HepG2 (cell line): ENCODE data around the gene GRHL1. TPM values are rescaled to one million over a fixed set of nuclear protein-coding genes. Genes with fewer than 3 reads are reported as not detected.

Source experiments
- AFF4 ChIP-seq: sonication (generic); formaldehyde crosslinking; IDR thresholded peaks from 2 replicates; pipeline ENCODE4 v1.4.0; 2020; ENCODE audit warnings: missing genetic modification reagents
- ATF7 ChIP-seq, 2 experiments: fragments of 450-650 bp in 1 of 2; sonication (generic) in 1 of 2; formaldehyde crosslinking in 1 of 2; IDR thresholded peaks; 2 replicates each; pipeline versions ENCODE4 v1.4.0 to v1.6.1; 2016 to 2020; ENCODE audit warnings: antibody characterized with exemption in 1 of 2, mild to moderate bottlenecking in 1 of 2, missing genetic modification reagents in 1 of 2
- DNMT3B ChIP-seq: conservative IDR thresholded peaks from 2 replicates; pipeline ENCODE4 v1.6.1; 2016; ENCODE audit warnings: missing biosample characterization, control low read depth
- FOXJ3 ChIP-seq: sonication (generic); formaldehyde crosslinking; IDR thresholded peaks from 2 replicates; pipeline ENCODE4 v1.4.0; 2020; ENCODE audit warnings: missing genetic modification reagents, mild to moderate bottlenecking, borderline replicate concordance
- HMG20A ChIP-seq: IDR thresholded peaks from 2 replicates; pipeline ENCODE4 v1.6.1; 2016; ENCODE audit warnings: borderline replicate concordance
- HMG20B ChIP-seq: conservative IDR thresholded peaks from 2 replicates; pipeline ENCODE4 v1.6.1; 2016; ENCODE audit warnings: missing genetic modification reagents, missing compliant biosample characterization
- IKZF1 ChIP-seq: fragments of 450-650 bp; IDR thresholded peaks from 2 replicates; pipeline ENCODE4 v1.7.1; 2016
- KLF11 ChIP-seq: IDR thresholded peaks from 2 replicates; pipeline ENCODE4 v1.6.1; 2016; ENCODE audit warnings: missing compliant biosample characterization
- NBN ChIP-seq: fragments of 450-650 bp; conservative IDR thresholded peaks from 2 replicates; pipeline ENCODE4 v1.6.1; 2017
- NFKB2 ChIP-seq: sonication (generic); formaldehyde crosslinking; IDR thresholded peaks from 2 replicates; pipeline ENCODE4 v1.4.0; 2020; ENCODE audit warnings: missing genetic modification reagents, borderline replicate concordance
- NFKBIZ ChIP-seq: IDR thresholded peaks from 2 replicates; pipeline ENCODE4 v1.6.1; 2018; ENCODE audit warnings: missing genetic modification reagents, missing compliant biosample characterization
- NONO ChIP-seq, 2 experiments: fragments of 450-650 bp in 1 of 2; sonication (generic) in 1 of 2; formaldehyde crosslinking in 1 of 2; IDR thresholded peaks in 1 of 2; conservative IDR thresholded peaks in 1 of 2; 2 replicates each; pipeline versions ENCODE4 v1.6.1 to v1.8.0; 2017 to 2022; ENCODE audit warnings: mild to moderate bottlenecking in 1 of 2, missing genetic modification reagents in 1 of 2, moderate library complexity in 1 of 2
- RFX5 ChIP-seq: IDR thresholded peaks from 2 replicates; pipeline ENCODE4 v1.6.1; 2011; ENCODE audit warnings: low read depth, low read length, improper control_type of control experiment
- RORA ChIP-seq: sonication (generic); formaldehyde crosslinking; IDR thresholded peaks from 2 replicates; pipeline ENCODE4 v1.5.0; 2020; ENCODE audit warnings: mild to moderate bottlenecking, missing genetic modification reagents, moderate library complexity
- RXRA ChIP-seq: sonication (generic); formaldehyde crosslinking; IDR thresholded peaks from 2 replicates; pipeline ENCODE4 v1.5.1; 2020; ENCODE audit warnings: missing genetic modification reagents
- SMARCE1 ChIP-seq: fragments of 450-650 bp; IDR thresholded peaks from 2 replicates; pipeline ENCODE4 v1.6.1; 2017; ENCODE audit warnings: borderline replicate concordance
- TEAD3 ChIP-seq: optimal IDR thresholded peaks from 2 replicates; pipeline ENCODE3; 2016; ENCODE audit warnings: borderline replicate concordance
- ZBTB38 ChIP-seq: sonication (generic); formaldehyde crosslinking; IDR thresholded peaks from 2 replicates; pipeline ENCODE4 v1.5.1; 2020; ENCODE audit warnings: mild to moderate bottlenecking, missing genetic modification reagents
- ZFP90 ChIP-seq: sonication (generic); formaldehyde crosslinking; IDR thresholded peaks from 2 replicates; pipeline ENCODE4 v1.8.0; 2022; ENCODE audit warnings: missing genetic modification reagents, mild to moderate bottlenecking, inconsistent platforms, borderline replicate concordance
- ZNF33A ChIP-seq: sonication (generic); formaldehyde crosslinking; IDR thresholded peaks from 2 replicates; pipeline ENCODE4 v1.5.1; 2020; ENCODE audit warnings: missing genetic modification reagents, mild to moderate bottlenecking, moderate library complexity, borderline replicate concordance
- ZNF343 ChIP-seq: sonication (generic); formaldehyde crosslinking; IDR thresholded peaks from 2 replicates; pipeline ENCODE4 v1.4.0; 2020; ENCODE audit warnings: mild to moderate bottlenecking, missing genetic modification reagents
- ZNF431 ChIP-seq: sonication (generic); formaldehyde crosslinking; IDR thresholded peaks from 2 replicates; pipeline ENCODE4 v1.9.0; 2022; ENCODE audit warnings: missing genetic modification reagents, low read depth, mild to moderate bottlenecking, borderline replicate concordance
- ZNF432 ChIP-seq: sonication (generic); formaldehyde crosslinking; IDR thresholded peaks from 2 replicates; pipeline ENCODE4 v1.5.0; 2020; ENCODE audit warnings: missing genetic modification reagents, mild to moderate bottlenecking, borderline replicate concordance
- ZNF44 ChIP-seq: sonication (generic); formaldehyde crosslinking; IDR thresholded peaks from 2 replicates; pipeline ENCODE4 v1.5.1; 2020; ENCODE audit warnings: mild to moderate bottlenecking, missing genetic modification reagents
- ZNF761 ChIP-seq: sonication (generic); formaldehyde crosslinking; conservative IDR thresholded peaks from 2 replicates; pipeline ENCODE4 v1.4.0; 2020; ENCODE audit warnings: mild to moderate bottlenecking, missing genetic modification reagents
- ZNF792 ChIP-seq: IDR thresholded peaks from 2 replicates; pipeline ENCODE4 v1.6.1; 2016
- ZSCAN22 ChIP-seq: sonication (generic); formaldehyde crosslinking; IDR thresholded peaks from 2 replicates; pipeline ENCODE4 v1.4.0; 2020; ENCODE audit warnings: mild to moderate bottlenecking, missing genetic modification reagents
- polyA plus RNA-seq, 8 experiments: library from polyadenylated mRNA; depleted of rRNA in 3 of 8; stranded (reverse) in 7 of 8; unstranded in 1 of 8; fragments of >200 nt; fragmentation: Illumina TruSeq in 4 of 8; extraction: Trizol in 4 of 8; gene quantifications; 2 replicates each; pipeline versions ENCODE4 v1.2.1 to v1.2.3, GENCODE V29; 2011 to 2016; ENCODE audit warnings: low read depth in 4 of 8, missing spikeins in 1 of 8, mixed read lengths in 1 of 8; ENCODE audit not compliant: insufficient read depth in 1 of 8
- total RNA-seq, 5 experiments: library from RNA; depleted of rRNA; stranded (reverse); fragments of >200 nt; fragmentation: Illumina TruSeq; extraction: Trizol; gene quantifications; 2 replicates each; pipeline ENCODE4 v1.2.3, GENCODE V29; 2016; ENCODE audit warnings: low read depth in 1 of 5
- TF ChIP-seq, protein P1 (sequence below): conservative IDR thresholded peaks from 2 replicates; pipeline ENCODE4 v1.6.1; 2018; ENCODE audit warnings: missing genetic modification reagents

GRHL1 gene
- total and polyA plus RNA-seq, 2 of the 13 experiments (the other 11 are each of a cell fraction or from before 2014, with no cell fraction given) = 9.3 to 12.0 TPM

GRCh38 chr2:10043256-10043905, 91.9 kb downstream of the GRHL1 start, which contains the start of gene KLF11 (continued):
- TF ChIP-seq ZNF431 (CRISPR knock-in tag) = peak; percentile 93
- TF ChIP-seq ZNF432 = peak; percentile 42; the same call in 1 of the 2 replicates
- TF ChIP-seq TEAD3 (CRISPR knock-in tag) = no peak
- TF ChIP-seq NBN = no peak
- TF ChIP-seq NONO (IDR thresholded peaks at IDR 0.05) = no peak
- TF ChIP-seq NONO (CRISPR knock-in tag; conservative IDR thresholded peaks at IDR 0.05) = no peak; the same call in 1 of the 2 replicates
- no peak for TF ChIP-seq AFF4 (CRISPR knock-in tag)
- peak; percentile 100 for TF ChIP-seq NFKB2 (CRISPR knock-in tag)
- peak; percentile 37; the same call in 1 of the 2 replicates for TF ChIP-seq ZSCAN22
- no peak for TF ChIP-seq DNMT3B (CRISPR knock-in tag)
- no peak for TF ChIP-seq HMG20B (CRISPR knock-in tag)
- no peak for TF ChIP-seq FOXJ3 (CRISPR knock-in tag)
- TF ChIP-seq ZNF343 (CRISPR knock-in tag) = 0 out of 2 replicates have a peak, but pooled peaks have one; percentile 53
- peak; percentile 96 for TF ChIP-seq ZNF792 (CRISPR knock-in tag)
- peak; percentile 83 for TF ChIP-seq ZBTB38 (CRISPR knock-in tag)
- no peak for TF ChIP-seq ZNF33A (CRISPR knock-in tag)
- TF ChIP-seq ATF7 (IDR thresholded peaks at IDR 0.05) = no peak
- no peak; the same call in 1 of the 2 replicates for TF ChIP-seq ATF7 (CRISPR knock-in tag; IDR thresholded peaks at IDR 0.05)
- TF ChIP-seq RXRA = peak; percentile 92
- TF ChIP-seq RORA (CRISPR knock-in tag) = no peak
- TF ChIP-seq SMARCE1 = no peak
- TF ChIP-seq KLF11 = peak; percentile 91; the same call in 1 of the 2 replicates
- TF ChIP-seq ZNF761 (CRISPR knock-in tag) = 0 out of 2 replicates have a peak, but pooled peaks have one; percentile 45
- TF ChIP-seq ZFP90 (CRISPR knock-in tag) = peak; percentile 93; the same call in 1 of the 2 replicates
- TF ChIP-seq RFX5 = no peak
- 0 out of 2 replicates have a peak, but pooled peaks have one; percentile 66 for TF ChIP-seq ZNF44
- TF ChIP-seq NFKBIZ (CRISPR knock-in tag) = no peak; the same call in 1 of the 2 replicates
- TF ChIP-seq, protein P1, sequence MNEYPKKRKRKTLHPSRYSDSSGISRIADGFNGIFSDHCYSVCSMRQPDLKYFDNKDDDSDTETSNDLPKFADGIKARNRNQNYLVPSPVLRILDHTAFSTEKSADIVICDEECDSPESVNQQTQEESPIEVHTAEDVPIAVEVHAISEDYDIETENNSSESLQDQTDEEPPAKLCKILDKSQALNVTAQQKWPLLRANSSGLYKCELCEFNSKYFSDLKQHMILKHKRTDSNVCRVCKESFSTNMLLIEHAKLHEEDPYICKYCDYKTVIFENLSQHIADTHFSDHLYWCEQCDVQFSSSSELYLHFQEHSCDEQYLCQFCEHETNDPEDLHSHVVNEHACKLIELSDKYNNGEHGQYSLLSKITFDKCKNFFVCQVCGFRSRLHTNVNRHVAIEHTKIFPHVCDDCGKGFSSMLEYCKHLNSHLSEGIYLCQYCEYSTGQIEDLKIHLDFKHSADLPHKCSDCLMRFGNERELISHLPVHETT (CRISPR knock-in tag) = peak; percentile 96
- no peak for TF ChIP-seq IKZF1
- TF ChIP-seq HMG20A (CRISPR knock-in tag) = 0 out of 2 replicates have a peak, but pooled peaks have one; percentile 17
